GM18951 (cell line): ENCODE measurements around the gene MYORG.
"Not testable (repeated sequence)": the region's sequence is repeated elsewhere in the genome, so short reads cannot be mapped to it uniquely, and the experiment has no call there.

Source experiments
- POLR2A ChIP-seq: IDR thresholded peaks from 4 replicates; pipeline ENCODE4 v1.6.1; 2011; ENCODE audit warnings: mild to moderate bottlenecking; ENCODE audit not compliant: insufficient read length, insufficient read depth; ENCODE audit errors: extremely low read depth
- in situ Hi-C: fragments of 300-500 bp; cut with MboI; formaldehyde crosslinking; loops from one replicate; pipeline ENCODE4 v1.12.0; 2022; ENCODE audit warnings: low sequenced_read_pairs, mixed read lengths, inconsistent platforms; ENCODE audit not compliant: unreplicated experiment

The MYORG gene

GRCh38 chr9:34369636-34370035 lies 7.1 kb downstream of the MYORG start:
- no peak for TF ChIP-seq POLR2A
- in situ Hi-C loops, result no loop called here

GRCh38 chr9:34368796-34369195 lies 7.9 kb downstream of the MYORG start:
- in situ Hi-C loops, result not testable (repeated sequence)

GRCh38 chr9:34367751-34368410 lies 8.8 kb downstream of the MYORG start:
- in situ Hi-C loops, result not testable (repeated sequence)

- no peak for TF ChIP-seq POLR2A
- in situ Hi-C loops, result no loop called here
Observed at GRCh38 chr9:34366365-34366764, 10.3 kb downstream of the MYORG start.

- no peak for TF ChIP-seq POLR2A
- in situ Hi-C loops, result no loop called here
Observed at GRCh38 chr9:34365282-34365681, 11.4 kb downstream of the MYORG start.

GRCh38 chr9:34363619-34364351 lies 12.9 kb downstream of the MYORG start:
- TF ChIP-seq POLR2A, result no peak
- in situ Hi-C loops, result no loop called here

GRCh38 chr9:34362614-34363214 lies 14.0 kb downstream of the MYORG start:
- TF ChIP-seq POLR2A, result no peak
- in situ Hi-C loops, result no loop called here

- in situ Hi-C loops, result not testable (repeated sequence)
Observed at GRCh38 chr9:34352957-34353356, 23.7 kb downstream of the MYORG start.

- in situ Hi-C loops, result not testable (repeated sequence)
Observed at GRCh38 chr9:34352122-34352652, 24.5 kb downstream of the MYORG start.

- in situ Hi-C loops, result no loop called here
- no peak for TF ChIP-seq POLR2A
Observed at GRCh38 chr9:34349324-34349723, 27.4 kb downstream of the MYORG start.

- in situ Hi-C loops, result no loop called here
- no peak for TF ChIP-seq POLR2A
Observed at GRCh38 chr9:34347800-34348158, 28.9 kb downstream of the MYORG start.

GRCh38 chr9:34346873-34347799 lies 29.6 kb downstream of the MYORG start:
- in situ Hi-C loops, result no loop called here
- TF ChIP-seq POLR2A, result no peak

- in situ Hi-C loops, result no loop called here
- no peak for TF ChIP-seq POLR2A
Observed at GRCh38 chr9:34343605-34344004, 33.1 kb downstream of the MYORG start.
